Smooth muscle cell (in vitro differentiated cells): ENCODE measurements around the gene CLIP3. TPM values are rescaled to one million over a fixed set of nuclear protein-coding genes. Genes with fewer than 3 reads are reported as not detected.

Experiments used
- DNase-seq: peaks from one replicate; lab custom pipeline; 2025; ENCODE audit not compliant: unreplicated experiment; lab: John Stamatoyannopoulos, UW
- H2AFZ ChIP-seq: fragments of 200-600 bp; sonication (generic); 2 replicates; pipeline ENCODE4 v1.6.0; 2016; ENCODE audit warnings: antibody characterized with exemption, low read depth, mild to moderate bottlenecking
- H3F3A ChIP-seq: fragments of 200-600 bp; sonication (generic); 2 replicates; pipeline ENCODE4 v1.6.0; 2017; ENCODE audit warnings: antibody characterized with exemption, low read depth
- H3K27ac ChIP-seq: fragments of 200-600 bp; sonication (generic); 2 replicates; pipeline ENCODE4 v1.5.1; 2016; ENCODE audit warnings: low read depth, mild to moderate bottlenecking
- H3K27me3 ChIP-seq: fragments of 200-600 bp; sonication (generic); 2 replicates; pipeline ENCODE4 v1.6.1; 2016; ENCODE audit warnings: low read depth, mild to moderate bottlenecking
- H3K36me3 ChIP-seq: fragments of 200-600 bp; sonication (generic); 2 replicates; pipeline ENCODE4 v1.5.1; 2016; ENCODE audit warnings: low read depth
- H3K4me1 ChIP-seq: fragments of 200-600 bp; sonication (generic); 2 replicates; pipeline ENCODE4 v1.5.1; 2016; ENCODE audit warnings: low read depth
- H3K4me2 ChIP-seq: fragments of 200-600 bp; sonication (generic); 2 replicates; pipeline ENCODE4 v1.6.0; 2016; ENCODE audit warnings: mild to moderate bottlenecking
- H3K4me3 ChIP-seq: fragments of 200-600 bp; sonication (generic); 2 replicates; pipeline ENCODE4 v1.5.1; 2016; ENCODE audit warnings: mild to moderate bottlenecking
- H3K79me2 ChIP-seq: fragments of 200-600 bp; sonication (generic); 2 replicates; pipeline ENCODE4 v1.6.0; 2016; ENCODE audit warnings: low read depth, mild to moderate bottlenecking
- H3K9ac ChIP-seq: fragments of 200-600 bp; sonication (generic); 2 replicates; pipeline ENCODE4 v1.6.0; 2016; ENCODE audit warnings: low read depth
- H3K9me3 ChIP-seq: fragments of 200-600 bp; sonication (generic); replicated peaks from 2 replicates; pipeline ENCODE4 v1.5.1; 2016; ENCODE audit warnings: low read depth
- H4K20me1 ChIP-seq: fragments of 200-600 bp; sonication (generic); 2 replicates; pipeline ENCODE4 v1.6.0; 2016; ENCODE audit warnings: low read depth
- WGBS: methylation state at CpG from one replicate; pipeline ENCODE4 v1.1.7; 2016; ENCODE audit warnings: low lambda C conversion rate; 5-methylcytosine and 5-hydroxymethylcytosine counted together
- polyA plus RNA-seq: library from polyadenylated mRNA; unstranded; fragments of >200 nt; fragmentation: Nextera tagmentation; extraction: Ambion mirVana; gene quantifications from 2 replicates; pipeline ENCODE4 v1.2.1, GENCODE V29; 2016
- total RNA-seq: library from RNA; depleted of rRNA; stranded (reverse); fragments of >200 nt; gene quantifications from 2 replicates; pipeline ENCODE4 v1.2.3, GENCODE V29; 2014
- TF ChIP-seq, protein P1 (sequence below): fragments of 200-600 bp; sonication (generic); IDR thresholded peaks from 2 replicates; pipeline ENCODE4 v1.5.1; 2017; ENCODE audit warnings: borderline replicate concordance, mild to moderate bottlenecking, antibody characterized with exemption; ENCODE audit not compliant: insufficient read depth, poor library complexity, severe bottlenecking

CLIP3 gene
- total and polyA plus RNA-seq, 2 experiments from 2014 or later, result 10.7 to 36.7 TPM

DNA sequence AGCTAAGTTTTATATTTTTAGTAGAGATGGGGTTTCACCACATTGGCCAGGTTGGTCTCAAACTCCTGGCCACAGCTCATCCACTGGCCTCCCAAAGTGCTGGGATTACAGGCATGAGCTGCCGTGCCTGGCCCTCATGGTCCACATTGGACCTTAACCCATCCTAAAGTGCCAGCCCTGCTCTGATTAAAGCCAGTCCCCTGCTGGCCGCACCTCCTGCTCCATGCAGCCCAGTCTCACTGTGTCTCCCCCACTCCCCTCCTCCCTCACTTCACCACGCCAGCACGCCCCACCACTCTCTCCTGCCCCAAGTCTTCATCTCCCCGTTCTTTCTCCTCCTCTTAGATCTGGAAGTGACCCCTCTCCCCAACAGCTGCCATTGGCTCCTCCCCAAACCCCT is 54.4 kb downstream of the CLIP3 start:
- Histone ChIP-seq H3K4me3 (no peak overlapping the region), H3K9ac (no peak overlapping the region), H2AFZ (no peak overlapping the region), H4K20me1 (no peaks in the 10 kb centered on the region), H3K4me1 (no peaks in the 10 kb centered on the region), H3K79me2 (no peaks in the 10 kb centered on the region), H3K36me3 (no peaks in the 10 kb centered on the region), H3K27ac (no peak overlapping the region), H3K27me3 (peaks cover 6% of the 10 kb centered on the region), H3F3A (no peaks in the 10 kb centered on the region), H3K4me2 (no peak overlapping the region), H3K9me3 (no peaks in the 10 kb centered on the region)
- DNase-seq, result no peak
- WGBS, result 77% methylated on average over 5 of the region's 5 CpGs
- TF ChIP-seq, protein P1, sequence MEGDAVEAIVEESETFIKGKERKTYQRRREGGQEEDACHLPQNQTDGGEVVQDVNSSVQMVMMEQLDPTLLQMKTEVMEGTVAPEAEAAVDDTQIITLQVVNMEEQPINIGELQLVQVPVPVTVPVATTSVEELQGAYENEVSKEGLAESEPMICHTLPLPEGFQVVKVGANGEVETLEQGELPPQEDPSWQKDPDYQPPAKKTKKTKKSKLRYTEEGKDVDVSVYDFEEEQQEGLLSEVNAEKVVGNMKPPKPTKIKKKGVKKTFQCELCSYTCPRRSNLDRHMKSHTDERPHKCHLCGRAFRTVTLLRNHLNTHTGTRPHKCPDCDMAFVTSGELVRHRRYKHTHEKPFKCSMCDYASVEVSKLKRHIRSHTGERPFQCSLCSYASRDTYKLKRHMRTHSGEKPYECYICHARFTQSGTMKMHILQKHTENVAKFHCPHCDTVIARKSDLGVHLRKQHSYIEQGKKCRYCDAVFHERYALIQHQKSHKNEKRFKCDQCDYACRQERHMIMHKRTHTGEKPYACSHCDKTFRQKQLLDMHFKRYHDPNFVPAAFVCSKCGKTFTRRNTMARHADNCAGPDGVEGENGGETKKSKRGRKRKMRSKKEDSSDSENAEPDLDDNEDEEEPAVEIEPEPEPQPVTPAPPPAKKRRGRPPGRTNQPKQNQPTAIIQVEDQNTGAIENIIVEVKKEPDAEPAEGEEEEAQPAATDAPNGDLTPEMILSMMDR, result no peak

- H3K27me3 ChIP-seq, result peaks cover 6% of the 10 kb centered on the region
- no peaks in the 10 kb centered on the region for H3F3A ChIP-seq
- H3K9ac ChIP-seq, result no peak overlapping the region
- H3K79me2 ChIP-seq, result no peaks in the 10 kb centered on the region
- H3K9me3 ChIP-seq, result no peaks in the 10 kb centered on the region
- no peaks in the 10 kb centered on the region for H4K20me1 ChIP-seq
- TF ChIP-seq, protein P1, result no peak
- no peak overlapping the region for H3K4me3 ChIP-seq
- no peaks in the 10 kb centered on the region for H3K4me1 ChIP-seq
- no peak overlapping the region for H3K4me2 ChIP-seq
- H3K36me3 ChIP-seq, result no peaks in the 10 kb centered on the region
- H3K27ac ChIP-seq, result no peak overlapping the region
- no peak overlapping the region for H2AFZ ChIP-seq
- 59% methylated on average over 14 of the region's 14 CpGs for WGBS
- DNase-seq, result no peak
Measured at GRCh38 chr19:35977446-35978222, 55.0 kb downstream of the CLIP3 start.

GRCh38 chr19:35975608-35976214 is 57.0 kb downstream of the CLIP3 start:
- 66% methylated on average over 5 of the region's 5 CpGs for WGBS
- no peak overlapping the region for H3K9ac ChIP-seq
- no peaks in the 10 kb centered on the region for H3F3A ChIP-seq
- H4K20me1 ChIP-seq, result no peaks in the 10 kb centered on the region
- H3K4me3 ChIP-seq, result no peak overlapping the region
- no peaks in the 10 kb centered on the region for H3K4me1 ChIP-seq
- H2AFZ ChIP-seq, result no peak overlapping the region
- no peak overlapping the region for H3K4me2 ChIP-seq
- DNase-seq, result no peak
- H3K27ac ChIP-seq, result no peak overlapping the region
- no peaks in the 10 kb centered on the region for H3K36me3 ChIP-seq
- no peaks in the 10 kb centered on the region for H3K79me2 ChIP-seq
- TF ChIP-seq, protein P1, result no peak
- H3K27me3 ChIP-seq, result peaks cover 6% of the 10 kb centered on the region
- H3K9me3 ChIP-seq, result no peaks in the 10 kb centered on the region
